ENCODE measurements around the gene EHBP1.

Gene EHBP1

DNA sequence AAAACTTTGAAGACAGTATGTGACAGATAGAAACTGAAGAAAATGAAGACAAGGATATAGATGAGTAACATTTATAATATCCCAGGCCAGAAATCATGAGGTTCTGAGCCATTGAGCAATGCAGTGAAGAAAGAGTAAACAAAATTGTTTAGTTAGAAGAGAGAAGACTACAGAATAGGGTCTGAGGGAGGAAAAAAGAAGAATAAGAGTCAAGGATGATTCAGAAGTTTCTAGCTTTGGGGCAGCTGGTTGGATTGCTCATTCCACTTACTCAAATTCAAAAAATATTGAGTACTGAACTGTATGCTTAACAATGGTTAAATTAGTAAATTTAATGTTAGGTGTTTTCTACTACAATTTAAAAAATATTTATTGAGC lies 190.1 kb downstream of the EHBP1 start:
- DNase-seq = no peak

DNA sequence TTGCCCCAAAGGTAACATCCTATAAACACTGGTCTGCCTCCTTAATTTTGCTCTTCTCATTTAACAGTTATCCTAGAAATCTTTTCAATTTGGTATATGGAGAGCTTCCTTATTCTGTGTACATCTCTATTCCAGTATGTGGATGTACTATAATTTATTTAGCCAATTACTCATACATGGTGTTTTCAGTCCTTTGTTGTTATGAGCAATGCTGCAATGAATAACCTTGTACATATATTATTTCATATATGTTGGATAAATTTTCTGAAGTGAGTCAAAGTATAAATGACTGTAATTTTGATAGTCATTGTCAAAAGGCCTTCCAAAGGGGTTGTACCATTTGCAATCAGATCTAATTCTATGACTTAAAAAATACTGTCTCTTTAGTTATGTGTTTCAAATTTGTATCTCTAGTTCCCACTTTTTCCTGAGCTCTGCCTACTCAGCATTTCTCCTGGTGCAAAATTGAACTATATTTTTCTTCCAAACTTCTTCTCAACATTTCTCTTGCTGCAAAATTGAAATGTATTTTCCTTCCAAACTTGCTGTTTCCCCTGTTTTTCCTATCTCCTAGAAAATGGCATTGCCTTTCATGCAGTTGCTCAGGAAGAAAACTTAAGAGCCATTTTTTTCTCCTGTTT lies 191.8 kb downstream of the EHBP1 start:
- DNase-seq = no peak

DNA sequence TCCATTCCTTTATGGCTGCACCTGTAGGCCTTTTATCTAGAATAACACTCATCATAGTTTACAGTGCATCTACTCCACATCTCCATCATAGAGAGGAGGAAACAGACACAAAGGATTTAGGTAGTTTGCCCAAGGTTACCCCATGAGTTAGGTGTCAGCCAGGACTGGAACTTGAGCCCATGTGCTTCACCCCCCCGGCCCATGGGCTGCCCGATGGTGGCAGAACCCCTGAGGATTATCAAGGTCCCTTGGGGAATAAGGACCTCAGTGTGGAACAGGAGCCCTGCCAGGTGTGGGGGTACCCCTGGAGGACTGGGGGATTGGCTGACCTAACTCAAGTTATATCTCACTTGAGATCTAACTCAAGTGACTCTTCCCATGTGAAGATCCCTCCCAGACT lies 198.8 kb downstream of the EHBP1 start:
- DNase-seq = no peak

DNA sequence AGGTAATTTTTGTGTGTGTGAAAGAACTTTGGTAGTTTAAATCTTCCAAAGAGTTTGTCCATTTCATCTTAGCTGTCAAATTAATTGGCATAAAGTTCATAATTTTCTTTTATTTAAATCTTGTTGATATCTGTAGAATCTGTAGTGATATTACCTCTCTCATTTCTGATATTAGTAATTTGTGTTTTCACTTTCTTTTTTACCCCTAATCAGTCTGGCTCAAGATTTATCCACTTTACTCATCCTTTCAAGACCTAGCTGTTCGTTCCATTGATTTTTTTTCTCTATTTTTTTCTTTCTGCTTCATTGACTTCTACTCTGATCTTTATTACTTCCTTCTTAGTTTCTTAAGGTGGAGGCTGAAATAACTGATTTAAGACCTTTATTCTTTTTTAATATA lies 202.6 kb downstream of the EHBP1 start:
- no peak for DNase-seq

DNA sequence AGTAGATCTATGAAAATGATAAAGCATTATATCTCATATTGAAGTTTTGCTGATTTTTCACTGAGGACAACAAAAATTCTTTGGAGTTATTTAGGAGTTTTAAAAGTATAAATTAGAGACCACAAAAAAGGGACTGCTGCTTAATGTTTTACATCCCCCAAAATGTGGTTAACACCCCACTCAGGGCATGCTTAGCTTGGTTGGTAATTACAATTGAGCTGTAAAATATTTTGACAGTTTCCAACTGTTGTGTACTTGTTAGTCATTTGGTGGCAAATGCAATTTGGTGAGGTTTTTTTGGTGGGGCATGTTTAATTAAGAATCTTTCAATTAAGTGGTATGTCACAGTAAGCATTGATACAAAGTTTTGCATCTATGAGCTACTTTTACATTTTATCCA lies 207.8 kb downstream of the EHBP1 start:
- no peak for DNase-seq

DNA sequence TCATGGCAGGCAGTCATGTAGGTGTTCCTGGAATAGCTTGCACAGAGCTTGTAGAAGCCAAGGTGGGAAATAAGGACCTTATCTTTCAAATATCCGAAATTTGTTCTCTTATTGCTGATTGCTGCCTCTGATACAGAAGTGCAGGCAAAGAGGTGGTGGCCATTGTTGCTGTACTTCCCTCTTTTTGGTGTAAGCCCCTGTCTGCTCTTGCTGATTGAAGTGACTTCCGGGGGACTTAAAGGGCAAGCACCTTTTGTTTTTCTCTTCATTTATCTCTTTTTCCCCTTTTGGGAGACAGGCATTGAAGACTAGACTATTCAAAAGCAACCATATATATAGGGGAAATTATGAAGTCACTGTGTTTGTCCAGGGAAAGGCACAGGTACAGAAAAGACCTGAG lies 213.5 kb downstream of the EHBP1 start:
- DNase-seq = no peak

DNA sequence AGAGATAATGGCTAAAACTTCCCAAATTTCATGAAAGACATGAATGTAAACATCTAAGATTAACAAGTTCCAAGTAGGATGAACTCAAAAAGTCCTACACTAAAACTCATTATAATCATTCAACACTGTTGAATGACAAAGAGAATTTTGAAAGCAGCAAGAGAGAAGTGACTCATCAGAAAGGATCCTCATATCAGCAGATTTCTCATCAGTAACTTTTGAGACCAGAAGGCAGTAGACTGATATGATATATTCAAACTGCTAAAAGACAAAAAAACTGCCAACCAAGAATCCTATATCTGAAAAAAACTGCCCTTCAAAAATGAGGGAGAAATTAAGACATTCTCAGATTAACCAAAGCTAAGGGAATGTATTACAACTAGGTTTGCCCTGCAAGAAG lies 214.6 kb downstream of the EHBP1 start:
- no peak for DNase-seq

DNA sequence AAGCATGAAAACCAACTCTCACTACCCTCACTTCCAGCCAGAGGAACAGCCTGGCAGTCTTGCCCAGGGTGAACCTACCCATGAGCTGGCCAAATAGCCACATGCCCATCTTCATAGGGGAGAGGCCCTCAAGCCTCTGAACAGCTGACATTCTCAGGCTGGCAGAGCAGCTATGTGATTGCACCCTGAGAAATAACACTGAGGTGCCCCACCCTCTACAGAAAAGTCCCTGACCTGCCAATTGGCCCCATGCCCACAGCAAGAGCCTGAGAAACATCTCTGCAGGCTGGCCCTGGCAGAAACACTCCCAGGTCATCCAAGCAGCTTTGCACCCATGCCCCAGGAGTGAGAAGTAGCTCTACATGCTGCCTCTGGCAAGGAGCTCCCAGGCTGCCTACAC lies 217.7 kb downstream of the EHBP1 start:
- no peak for DNase-seq

DNA sequence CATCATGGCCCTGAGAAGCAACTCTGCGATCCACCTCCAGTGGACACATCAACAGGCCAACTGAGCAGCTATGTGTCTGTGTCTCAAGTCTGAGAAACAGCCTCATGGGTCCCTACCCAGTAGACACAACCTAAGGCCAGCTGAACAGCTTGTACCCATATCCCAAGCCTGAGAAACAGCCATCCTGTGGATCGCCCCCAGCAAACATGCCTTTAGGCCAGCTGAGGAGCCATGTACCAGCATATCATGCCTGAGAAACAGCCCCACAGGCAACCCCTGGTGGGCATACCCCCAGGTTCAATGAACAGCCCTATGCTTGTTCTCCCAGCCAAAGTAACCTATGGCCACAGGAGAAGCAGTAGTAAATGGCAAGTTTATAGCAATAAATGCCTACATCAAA lies 218.4 kb downstream of the EHBP1 start:
- DNase-seq = no peak

DNA sequence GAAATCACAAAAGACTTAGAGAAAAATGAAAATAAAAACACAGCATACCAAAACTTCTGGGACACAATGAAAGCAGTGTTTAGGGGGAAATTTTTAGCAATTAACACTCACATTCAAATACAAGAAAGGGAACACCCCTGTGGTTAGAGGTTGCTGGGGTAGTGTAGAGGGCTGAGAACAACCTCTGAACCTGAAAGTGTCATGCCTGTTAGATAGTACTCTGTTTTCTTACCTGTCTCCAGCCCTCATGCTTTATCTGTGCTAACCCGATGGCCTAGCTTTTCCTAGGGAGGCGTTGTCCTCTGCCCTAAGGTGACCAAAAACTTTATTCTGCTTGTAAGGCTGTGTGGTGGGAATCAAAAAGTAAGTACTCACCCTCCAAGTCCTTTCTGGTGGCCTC lies 222.5 kb downstream of the EHBP1 start:
- no peak for DNase-seq

DNA sequence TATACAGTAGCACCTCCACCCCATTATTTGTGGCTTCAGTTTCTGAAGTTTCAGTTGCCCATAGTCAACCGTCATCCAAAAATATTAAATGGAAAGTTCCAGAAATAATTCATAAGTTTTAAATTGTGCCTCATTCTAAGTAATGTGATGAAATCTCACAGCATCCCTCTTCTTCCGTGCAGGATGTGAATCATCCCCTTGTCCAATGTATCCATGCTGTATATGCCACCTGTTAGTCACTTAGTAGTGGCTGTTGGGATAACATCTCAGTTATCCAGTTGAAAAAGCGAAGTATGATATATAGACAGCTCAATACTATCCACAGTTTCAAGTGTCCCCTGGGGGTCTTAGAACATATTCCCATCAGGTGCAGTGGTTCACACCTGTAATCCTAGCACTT lies 226.0 kb downstream of the EHBP1 start:
- no peak for DNase-seq

DNA sequence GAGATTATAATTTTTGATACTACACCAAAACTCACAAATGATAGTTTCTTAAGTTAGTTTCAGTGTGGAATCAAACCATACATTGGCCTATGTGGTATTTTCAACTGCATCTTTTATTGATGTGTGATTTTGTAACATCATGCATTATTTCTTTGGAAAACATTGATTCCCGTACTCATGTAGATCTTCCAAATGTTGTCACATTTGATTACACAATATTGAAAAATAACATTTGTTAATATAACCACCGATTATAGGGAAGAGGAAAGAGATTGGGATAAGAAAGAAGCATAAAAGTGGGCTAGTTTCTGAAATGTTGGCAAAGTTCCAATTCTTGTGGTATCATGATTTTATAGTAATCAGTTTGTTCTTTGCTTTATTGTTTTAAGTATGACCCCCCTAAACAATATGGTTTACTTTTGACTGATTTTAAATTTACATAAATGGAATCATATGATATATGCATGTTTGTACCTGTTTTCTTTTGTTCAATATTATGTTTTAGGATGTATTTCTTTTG lies 227.9 kb downstream of the EHBP1 start:
- no peak for DNase-seq

DNA sequence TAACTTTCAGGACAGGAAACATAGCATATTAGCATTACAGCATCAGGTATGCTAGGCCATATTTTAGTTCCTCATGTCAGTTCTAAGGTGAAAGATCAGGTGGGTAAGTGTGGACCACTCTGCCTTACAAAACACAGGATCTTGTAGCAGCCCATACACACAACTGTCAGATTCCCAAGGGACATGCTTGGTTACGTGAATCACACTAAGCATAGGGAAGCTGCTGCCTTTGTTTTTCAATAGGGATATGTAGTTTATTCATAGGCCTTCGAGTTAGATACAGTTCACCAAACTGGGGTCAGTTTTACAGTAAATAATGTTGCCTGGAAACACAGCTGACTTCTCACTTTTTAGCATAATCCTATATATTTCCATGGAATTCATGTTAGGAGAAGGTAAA lies 229.0 kb downstream of the EHBP1 start:
- no peak for DNase-seq

DNA sequence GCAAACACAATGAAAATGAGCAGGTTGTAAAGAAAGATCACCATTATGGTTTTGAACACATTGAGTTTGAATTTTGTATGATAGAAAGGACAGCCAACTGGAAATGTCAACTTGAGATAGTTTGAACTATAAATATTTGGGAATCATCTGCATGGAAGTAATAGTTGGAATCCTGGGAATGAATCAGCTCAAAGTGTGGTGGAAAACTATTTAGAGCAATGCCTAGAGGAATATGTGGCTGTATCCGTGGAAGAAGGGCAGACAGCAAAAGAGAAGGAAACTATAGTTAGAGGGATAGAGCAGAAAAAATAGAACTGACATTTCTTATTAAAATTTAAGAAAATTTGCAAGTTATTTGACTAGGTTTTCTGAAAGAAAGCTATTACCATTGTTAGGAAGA lies 232.6 kb downstream of the EHBP1 start:
- no peak for DNase-seq

DNA sequence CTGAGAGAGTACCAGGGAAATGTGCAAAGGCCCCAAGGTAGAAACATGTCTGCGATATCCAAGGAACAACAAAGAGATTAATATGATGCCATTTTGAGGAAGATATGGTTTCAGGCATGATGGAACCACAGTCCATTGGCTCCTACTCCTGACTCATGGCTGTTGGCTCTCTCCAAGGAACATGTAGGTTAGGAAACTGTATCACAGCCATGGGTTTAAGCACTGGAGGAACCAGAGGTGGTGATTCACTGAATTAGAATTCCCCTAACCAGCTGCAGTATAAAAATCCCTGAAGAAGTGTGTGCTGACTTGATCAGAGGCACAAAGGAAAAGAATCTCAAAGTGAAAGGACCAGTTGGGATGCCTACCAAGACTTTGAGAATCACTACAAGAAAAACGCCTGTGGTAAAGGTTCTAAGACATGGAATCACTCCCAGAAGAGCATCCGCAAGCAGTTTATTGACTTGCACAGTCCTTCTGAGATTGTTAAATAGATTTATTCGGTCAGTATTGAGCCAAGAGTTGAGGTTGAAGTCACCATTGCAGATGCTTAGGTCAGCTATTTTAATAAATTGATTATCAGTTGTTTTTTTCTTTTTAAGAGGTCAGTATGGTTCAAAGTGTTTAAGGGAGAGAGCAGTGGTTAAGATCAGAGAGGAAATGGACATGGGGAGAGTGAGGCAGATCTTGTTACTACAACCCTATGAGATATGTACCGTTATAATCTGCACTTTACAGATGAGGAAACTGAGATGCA lies 234.4 kb downstream of the EHBP1 start:
- no peak for DNase-seq

DNA sequence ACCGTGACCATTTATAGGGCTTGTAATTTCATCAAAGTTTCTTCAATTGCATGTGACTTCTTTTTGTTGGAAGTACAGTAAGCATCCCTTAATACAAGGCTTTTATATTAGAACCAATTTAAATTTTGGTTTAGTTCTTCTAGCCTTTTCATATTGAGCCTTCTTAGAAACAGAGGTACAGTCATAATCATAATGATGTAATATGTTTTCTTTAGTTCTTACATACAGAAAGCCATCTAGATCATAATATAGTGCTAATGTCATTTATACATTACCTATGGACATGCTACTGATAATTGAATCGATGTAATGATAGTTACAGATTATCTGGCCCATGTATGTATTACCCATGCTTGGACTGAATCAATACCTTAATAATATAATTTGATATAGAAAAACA lies 235.2 kb downstream of the EHBP1 start:
- DNase-seq = no peak

DNA sequence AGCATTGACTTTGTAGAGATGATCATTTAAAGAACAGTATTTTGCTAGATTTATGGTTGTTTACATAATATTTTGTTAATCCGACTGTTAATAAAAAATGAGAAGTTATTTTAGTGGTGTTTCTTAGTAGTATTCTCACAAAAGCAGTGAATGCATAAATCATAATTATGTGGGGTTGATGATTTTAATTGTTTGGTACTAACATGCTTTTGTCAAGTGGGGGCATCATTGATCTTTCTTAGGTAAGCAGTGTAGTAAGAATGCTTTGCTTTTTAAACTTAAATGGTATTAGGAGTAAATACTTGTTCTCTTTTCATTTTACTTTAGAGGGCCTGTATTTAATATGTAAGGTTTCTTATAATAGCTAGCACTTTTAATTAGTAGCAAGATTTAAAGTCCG lies 235.9 kb downstream of the EHBP1 start:
- no peak for DNase-seq

DNA sequence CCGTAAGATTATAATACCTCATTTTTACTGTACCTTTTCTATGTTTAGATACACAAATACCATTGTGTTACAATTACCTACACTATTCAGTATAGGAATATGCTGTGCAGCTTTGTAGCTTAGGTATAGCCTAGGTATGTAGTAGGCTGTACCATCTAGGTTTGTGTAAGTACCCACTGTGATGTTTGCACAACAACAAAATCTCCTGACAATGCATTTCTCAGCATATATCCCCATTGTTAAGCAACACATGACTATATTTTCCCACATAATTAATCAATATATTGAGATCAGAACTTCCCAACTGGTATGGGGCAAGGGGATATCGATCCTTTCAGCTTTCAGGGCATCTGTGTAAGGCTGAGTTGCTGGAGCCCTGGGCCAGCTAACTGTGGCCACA lies 238.8 kb downstream of the EHBP1 start:
- DNase-seq = no peak

DNA sequence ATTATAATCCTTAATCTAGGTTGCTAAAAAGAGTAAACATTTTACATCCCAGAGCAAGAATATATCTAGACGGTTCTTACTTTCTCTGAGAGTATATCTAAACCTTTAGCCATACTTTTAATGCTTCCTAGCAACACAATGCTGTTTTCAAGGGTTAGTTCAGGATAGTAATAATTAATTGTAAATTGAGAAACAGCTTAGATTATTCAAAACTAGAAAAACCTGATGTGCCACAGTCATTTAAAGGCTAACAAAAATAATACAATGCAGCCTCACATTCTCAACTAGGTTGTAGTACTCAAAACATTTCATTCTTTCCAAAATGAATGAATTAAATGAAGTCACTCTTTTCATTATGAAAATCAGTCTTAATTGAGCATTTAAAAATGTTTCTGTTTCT lies 241.9 kb downstream of the EHBP1 start:
- no peak for DNase-seq

DNA sequence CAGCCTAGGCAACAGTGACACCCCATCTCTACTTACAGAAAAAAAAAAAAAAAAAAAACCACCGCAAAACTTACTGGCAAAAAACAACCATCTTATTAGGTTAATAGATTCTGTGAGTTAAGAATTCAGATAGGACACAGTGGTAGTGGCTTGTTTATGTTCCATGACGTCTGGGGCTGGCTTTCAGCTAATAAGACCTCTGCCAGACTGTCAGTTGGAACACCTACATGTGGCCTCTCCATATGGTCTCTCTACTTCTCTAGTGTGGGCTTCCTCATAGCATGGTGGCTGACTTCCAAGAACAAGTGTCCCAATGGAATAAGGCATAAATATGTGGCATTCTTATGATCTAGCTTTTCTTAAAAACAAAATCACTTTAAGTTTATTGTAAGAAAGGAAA lies 251.1 kb downstream of the EHBP1 start:
- no peak for DNase-seq

DNA sequence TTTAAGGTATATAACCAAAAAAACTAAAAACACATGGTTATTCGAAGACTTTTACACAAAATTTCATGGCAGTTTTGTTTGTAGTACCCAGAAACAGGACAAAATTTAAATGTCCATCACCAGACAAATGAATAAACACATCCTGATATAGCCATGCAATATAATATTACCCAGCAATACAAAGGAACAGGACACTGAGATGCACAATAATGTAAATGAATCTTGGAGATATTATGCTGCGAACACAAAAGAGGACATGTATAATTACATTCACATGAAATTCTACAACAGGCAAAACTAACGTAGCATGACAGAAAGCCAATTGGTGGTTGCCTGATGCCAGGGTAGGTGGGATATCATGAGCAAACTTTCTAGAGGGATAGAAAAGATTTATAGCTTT lies 252.7 kb downstream of the EHBP1 start:
- DNase-seq = no peak

DNA sequence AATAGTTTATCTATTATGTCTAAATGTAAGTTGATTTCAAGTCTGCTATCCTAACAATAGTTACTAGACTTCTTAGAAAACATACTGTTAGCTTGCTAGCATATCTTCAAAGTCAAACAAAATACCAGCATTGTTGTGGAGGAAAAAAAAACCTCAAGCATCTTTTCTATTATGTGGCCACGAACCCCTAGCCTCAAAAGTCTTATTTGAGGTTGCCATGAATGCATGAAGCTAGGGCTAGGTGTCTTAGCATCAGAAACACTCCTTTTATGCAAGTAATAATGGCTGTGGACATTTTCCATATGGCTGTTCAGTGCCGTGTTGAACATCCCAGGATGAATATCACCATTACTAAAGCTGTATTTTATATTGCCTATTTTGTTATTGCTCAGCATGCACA lies 258.5 kb downstream of the EHBP1 start:
- no peak for DNase-seq

DNA sequence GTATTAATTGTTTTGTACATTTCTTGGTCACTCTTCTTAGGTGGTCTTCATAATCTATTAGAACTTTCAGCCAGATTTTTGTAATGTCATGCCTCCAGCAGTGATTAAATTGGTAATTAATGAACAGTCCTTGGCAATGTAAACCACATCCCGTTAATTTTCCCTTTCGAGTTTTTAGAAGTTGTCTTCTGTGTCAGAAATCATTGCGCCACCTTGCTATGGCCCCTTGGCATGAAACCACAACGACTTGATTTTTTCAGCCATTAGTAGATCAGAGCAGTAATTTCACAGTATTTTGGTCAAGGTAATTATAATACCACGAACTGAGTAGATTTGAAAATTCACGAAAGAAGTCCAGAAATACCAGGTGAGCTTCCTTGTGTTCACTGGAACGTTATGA lies 259.2 kb downstream of the EHBP1 start:
- no peak for DNase-seq

DNA sequence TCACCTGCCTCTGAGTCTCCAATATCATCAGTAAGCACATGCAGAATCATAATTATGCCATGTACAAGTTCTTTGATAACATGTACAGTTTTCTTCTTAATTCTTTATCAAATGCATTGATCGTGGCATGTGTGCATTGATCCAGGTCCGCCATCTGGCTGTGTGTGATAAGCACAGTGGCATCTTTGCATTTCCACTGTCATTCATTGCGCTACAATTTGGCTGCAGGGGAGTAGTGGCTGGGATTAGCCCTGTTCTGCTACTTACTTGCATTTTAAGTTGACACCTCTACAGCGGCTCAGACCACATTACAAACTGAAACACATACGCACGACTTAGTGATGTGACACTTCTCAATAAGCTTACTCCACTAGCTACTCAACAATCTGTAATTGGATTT lies 261.5 kb downstream of the EHBP1 start:
- DNase-seq = no peak

DNA sequence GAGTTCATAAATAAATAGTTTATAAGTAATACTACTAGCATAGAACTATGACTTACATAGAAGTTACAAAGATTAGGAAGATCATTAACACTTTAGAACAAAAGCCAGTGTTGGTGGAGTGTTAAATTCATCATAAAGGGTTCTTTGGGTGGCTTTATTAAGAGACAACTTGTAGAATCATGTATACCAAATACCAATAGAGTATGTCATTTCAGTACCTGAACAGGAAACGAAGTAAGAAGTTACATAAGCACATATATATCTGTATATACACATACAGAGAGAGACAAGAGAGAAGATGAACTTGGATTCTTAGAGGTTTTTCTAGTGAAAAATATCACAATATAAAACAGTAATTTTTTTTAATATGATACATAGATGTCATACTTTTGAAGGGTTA lies 262.7 kb downstream of the EHBP1 start:
- no peak for DNase-seq
